K562 (cell line): Measurements from ENCODE around the gene FRYL. TPM values are rescaled to one million over a fixed set of nuclear protein-coding genes. Genes with fewer than 3 reads are reported as not detected.
A peak's percentile ranks its signal among the peaks of the same experiment; 100 is the strongest.

Source experiments
- KHSRP ChIP-seq: fragments of 450-650 bp; IDR thresholded peaks from 2 replicates; pipeline ENCODE4 v1.6.1; 2017
- PHB2 ChIP-seq: fragments of 450-650 bp; IDR thresholded peaks from 2 replicates; pipeline ENCODE4 v1.6.1; 2017; ENCODE audit warnings: low read depth
- ZKSCAN3 ChIP-seq: fragments of 250-450 bp; sonication (Bioruptor Pico); IDR thresholded peaks from 2 replicates; pipeline ENCODE4 v1.4.0; 2020
- polyA plus RNA-seq, 8 experiments: library from polyadenylated mRNA; depleted of rRNA in 4 of 8; stranded (reverse) in 5 of 8; unstranded in 3 of 8; fragments of >200 nt; fragmentation: Nextera tagmentation in 2 of 8; fragmentation: Illumina TruSeq in 1 of 8; extraction: Ambion mirVana in 2 of 8; extraction: Trizol in 1 of 8; gene quantifications; 2 replicates each; pipeline versions ENCODE4 v1.2.1 to v1.2.3, GENCODE V29; 2011 to 2014; ENCODE audit warnings: inconsistent platforms in 1 of 8, missing spikeins in 1 of 8
- total RNA-seq, 7 experiments: library from RNA; depleted of rRNA in 6 of 7; stranded (reverse); fragments of >200 nt in 6 of 7; fragmentation: Illumina TruSeq in 2 of 7; extraction: Trizol in 2 of 7; gene quantifications; 2 replicates each; pipeline versions ENCODE4 v1.2.1 to v1.2.3, GENCODE V29; 2011 to 2021; ENCODE audit warnings: low replicate concordance in 1 of 7
- TF ChIP-seq, protein P1 (sequence below): IDR thresholded peaks from 2 replicates; pipeline ENCODE4 v1.6.1; 2011; ENCODE audit warnings: borderline replicate concordance, low read depth, mild to moderate bottlenecking, moderate library complexity, low read length; ENCODE audit not compliant: insufficient read depth, poor library complexity, severe bottlenecking
- TF ChIP-seq, protein P2 (sequence below): sonication (generic); formaldehyde crosslinking; IDR thresholded peaks from 2 replicates; pipeline ENCODE4 v1.8.0; 2022; ENCODE audit warnings: mild to moderate bottlenecking, missing genetic modification reagents

The FRYL gene
- total and polyA plus RNA-seq, 9 of the 15 experiments (the other 6 are each of a cell fraction or from before 2014, with no cell fraction given) = 7.2 to 34.9 (median 15.9) TPM

DNA sequence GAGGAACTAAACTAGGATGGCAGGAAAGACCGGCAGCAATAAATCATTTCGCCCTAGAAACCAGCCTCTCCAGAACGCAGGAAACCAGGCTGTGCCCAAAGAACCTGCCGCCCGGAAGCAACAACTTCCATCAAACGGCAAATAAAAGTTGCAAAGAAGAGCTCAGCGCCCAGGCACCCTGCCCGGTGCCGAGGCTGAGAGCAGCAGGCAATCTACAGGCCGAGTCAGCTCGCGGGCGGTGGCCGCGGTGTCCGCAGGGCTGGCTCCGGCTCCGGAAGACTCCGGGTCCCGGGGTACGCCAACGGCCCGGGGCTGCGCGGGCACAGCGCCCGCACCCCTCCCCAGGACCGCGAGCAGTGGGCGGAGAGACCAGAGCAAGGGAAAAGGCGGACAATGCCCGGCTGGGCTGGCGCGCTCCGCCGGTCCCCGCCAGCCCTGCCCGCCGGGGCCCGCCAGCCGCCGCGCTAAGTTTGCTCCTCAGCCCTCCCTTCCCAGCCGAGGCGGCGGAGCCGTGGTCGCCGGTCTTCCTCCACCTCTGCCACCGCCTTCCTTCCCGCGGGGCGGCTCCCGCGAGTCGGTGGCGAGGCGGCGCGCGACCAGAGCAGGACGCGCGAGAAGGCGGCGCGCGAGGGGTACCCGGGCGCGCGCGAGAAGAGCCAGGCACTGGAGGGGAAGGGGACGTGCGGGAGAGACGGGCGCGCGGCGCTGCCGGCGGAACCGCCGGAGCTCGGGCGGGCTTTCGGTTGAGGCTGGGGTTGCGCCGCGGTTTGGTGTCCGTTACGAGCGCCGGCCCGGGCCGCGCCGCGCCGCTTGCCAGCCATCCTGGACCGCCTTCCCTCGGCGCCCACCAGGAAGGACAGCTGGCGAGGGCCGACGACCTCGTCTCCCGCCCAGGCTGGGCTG is 733 bp downstream of the FRYL start (continued):
- TF ChIP-seq, protein P1, sequence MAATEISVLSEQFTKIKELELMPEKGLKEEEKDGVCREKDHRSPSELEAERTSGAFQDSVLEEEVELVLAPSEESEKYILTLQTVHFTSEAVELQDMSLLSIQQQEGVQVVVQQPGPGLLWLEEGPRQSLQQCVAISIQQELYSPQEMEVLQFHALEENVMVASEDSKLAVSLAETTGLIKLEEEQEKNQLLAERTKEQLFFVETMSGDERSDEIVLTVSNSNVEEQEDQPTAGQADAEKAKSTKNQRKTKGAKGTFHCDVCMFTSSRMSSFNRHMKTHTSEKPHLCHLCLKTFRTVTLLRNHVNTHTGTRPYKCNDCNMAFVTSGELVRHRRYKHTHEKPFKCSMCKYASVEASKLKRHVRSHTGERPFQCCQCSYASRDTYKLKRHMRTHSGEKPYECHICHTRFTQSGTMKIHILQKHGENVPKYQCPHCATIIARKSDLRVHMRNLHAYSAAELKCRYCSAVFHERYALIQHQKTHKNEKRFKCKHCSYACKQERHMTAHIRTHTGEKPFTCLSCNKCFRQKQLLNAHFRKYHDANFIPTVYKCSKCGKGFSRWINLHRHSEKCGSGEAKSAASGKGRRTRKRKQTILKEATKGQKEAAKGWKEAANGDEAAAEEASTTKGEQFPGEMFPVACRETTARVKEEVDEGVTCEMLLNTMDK = no peak
- TF ChIP-seq ZKSCAN3 (CRISPR knock-in tag) (no peak), PHB2 (no peak), KHSRP (no peak)
- TF ChIP-seq, protein P2, sequence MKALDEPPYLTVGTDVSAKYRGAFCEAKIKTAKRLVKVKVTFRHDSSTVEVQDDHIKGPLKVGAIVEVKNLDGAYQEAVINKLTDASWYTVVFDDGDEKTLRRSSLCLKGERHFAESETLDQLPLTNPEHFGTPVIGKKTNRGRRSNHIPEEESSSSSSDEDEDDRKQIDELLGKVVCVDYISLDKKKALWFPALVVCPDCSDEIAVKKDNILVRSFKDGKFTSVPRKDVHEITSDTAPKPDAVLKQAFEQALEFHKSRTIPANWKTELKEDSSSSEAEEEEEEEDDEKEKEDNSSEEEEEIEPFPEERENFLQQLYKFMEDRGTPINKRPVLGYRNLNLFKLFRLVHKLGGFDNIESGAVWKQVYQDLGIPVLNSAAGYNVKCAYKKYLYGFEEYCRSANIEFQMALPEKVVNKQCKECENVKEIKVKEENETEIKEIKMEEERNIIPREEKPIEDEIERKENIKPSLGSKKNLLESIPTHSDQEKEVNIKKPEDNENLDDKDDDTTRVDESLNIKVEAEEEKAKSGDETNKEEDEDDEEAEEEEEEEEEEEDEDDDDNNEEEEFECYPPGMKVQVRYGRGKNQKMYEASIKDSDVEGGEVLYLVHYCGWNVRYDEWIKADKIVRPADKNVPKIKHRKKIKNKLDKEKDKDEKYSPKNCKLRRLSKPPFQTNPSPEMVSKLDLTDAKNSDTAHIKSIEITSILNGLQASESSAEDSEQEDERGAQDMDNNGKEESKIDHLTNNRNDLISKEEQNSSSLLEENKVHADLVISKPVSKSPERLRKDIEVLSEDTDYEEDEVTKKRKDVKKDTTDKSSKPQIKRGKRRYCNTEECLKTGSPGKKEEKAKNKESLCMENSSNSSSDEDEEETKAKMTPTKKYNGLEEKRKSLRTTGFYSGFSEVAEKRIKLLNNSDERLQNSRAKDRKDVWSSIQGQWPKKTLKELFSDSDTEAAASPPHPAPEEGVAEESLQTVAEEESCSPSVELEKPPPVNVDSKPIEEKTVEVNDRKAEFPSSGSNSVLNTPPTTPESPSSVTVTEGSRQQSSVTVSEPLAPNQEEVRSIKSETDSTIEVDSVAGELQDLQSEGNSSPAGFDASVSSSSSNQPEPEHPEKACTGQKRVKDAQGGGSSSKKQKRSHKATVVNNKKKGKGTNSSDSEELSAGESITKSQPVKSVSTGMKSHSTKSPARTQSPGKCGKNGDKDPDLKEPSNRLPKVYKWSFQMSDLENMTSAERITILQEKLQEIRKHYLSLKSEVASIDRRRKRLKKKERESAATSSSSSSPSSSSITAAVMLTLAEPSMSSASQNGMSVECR = peak; percentile 85
- TF ChIP-seq, all 486 proteins: peak for 65
